ENCODE results near the gene TMED4.

TMED4 gene

DNA sequence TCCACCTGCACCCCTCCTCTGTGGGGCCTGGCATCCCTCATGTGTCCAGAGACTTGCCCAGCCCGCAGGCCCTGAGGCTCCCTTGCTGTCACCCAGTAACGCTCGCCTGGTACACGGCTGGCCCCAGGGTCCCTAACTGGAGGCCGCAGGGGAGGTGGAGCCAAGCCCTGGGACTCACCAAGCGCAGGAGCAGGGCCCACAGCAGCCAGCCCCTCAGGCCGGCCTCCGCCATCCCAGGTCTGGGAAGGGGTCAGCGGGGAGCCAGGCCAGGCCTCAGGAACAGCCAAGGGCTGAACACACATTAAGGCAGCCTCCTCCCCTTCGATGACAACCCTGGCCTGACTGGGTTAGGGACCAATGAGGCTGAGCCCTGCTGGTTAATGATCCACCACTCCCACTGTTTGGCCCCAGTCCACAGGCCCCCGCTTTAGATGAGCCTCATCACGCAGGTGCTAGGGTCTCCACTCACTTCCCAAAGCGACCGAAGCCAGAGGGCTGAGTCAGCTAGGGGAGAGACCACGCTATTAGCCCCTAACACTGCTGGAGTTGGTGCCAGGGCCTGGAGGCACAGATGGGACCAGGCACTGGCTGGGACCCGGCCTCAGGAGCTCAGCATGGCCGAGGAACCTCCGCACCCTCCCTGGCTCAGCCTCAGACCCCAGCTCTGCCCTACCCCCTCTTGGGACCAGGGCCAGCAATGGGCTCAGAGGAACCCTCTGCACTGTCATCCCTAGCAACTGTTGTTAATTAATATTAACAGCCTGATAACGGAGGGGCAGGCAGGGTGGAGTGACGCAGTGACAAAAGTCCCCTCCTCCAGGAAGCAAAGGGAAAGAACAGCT, 40.8 kb downstream of the TMED4 start, which contains the start of gene NPC1L1:
Gene NPC1L1 (minus strand): TSS at position 303 of the 842 bp plus-strand sequence. CDS start 71 bp downstream, at position 232.
- H3K4me3 Mint-ChIP-seq, result no peak within 1 kb of the TSS
- H3K27me3 Mint-ChIP-seq, result no peaks in the 10 kb centered on the region
- no peak for ATAC-seq
- H3K9me3 Mint-ChIP-seq, result no peaks in the 10 kb centered on the region
- no peaks in the 10 kb centered on the region for H3K4me1 Mint-ChIP-seq
- DNase-seq, result no peak
- no peak within 1 kb of the TSS for H3K27ac Mint-ChIP-seq

- ATAC-seq (no peak), DNase-seq (no peak)
- H3K27me3 Mint-ChIP-seq, result no peaks in the 10 kb centered on the region
- no peaks in the 10 kb centered on the region for H3K9me3 Mint-ChIP-seq
- no peak overlapping the region for H3K27ac Mint-ChIP-seq
- H3K4me3 Mint-ChIP-seq, result no peak overlapping the region
- no peaks in the 10 kb centered on the region for H3K4me1 Mint-ChIP-seq
Observed at GRCh38 chr7:44540592-44541027, 41.4 kb downstream of the TMED4 start.

GRCh38 chr7:44539669-44540506, 42.1 kb downstream of the TMED4 start:
- DNase-seq (no peak), ATAC-seq (no peak)
- no peaks in the 10 kb centered on the region for H3K4me1 Mint-ChIP-seq
- no peak overlapping the region for H3K4me3 Mint-ChIP-seq
- H3K9me3 Mint-ChIP-seq, result no peaks in the 10 kb centered on the region
- no peak overlapping the region for H3K27ac Mint-ChIP-seq
- H3K27me3 Mint-ChIP-seq, result no peaks in the 10 kb centered on the region

- no peak overlapping the region for H3K27ac Mint-ChIP-seq
- ATAC-seq (no peak), DNase-seq (no peak)
- no peaks in the 10 kb centered on the region for H3K4me1 Mint-ChIP-seq
- H3K4me3 Mint-ChIP-seq, result no peak overlapping the region
- no peaks in the 10 kb centered on the region for H3K27me3 Mint-ChIP-seq
- H3K9me3 Mint-ChIP-seq, result no peaks in the 10 kb centered on the region
Observed at GRCh38 chr7:44538798-44539668, 43.0 kb downstream of the TMED4 start.

GRCh38 chr7:44538093-44538797, 43.8 kb downstream of the TMED4 start:
- Mint-ChIP-seq H3K4me1 (no peaks in the 10 kb centered on the region), H3K9me3 (no peaks in the 10 kb centered on the region), H3K4me3 (no peak overlapping the region), H3K27ac (no peak overlapping the region), H3K27me3 (no peaks in the 10 kb centered on the region)
- DNase-seq (no peak), ATAC-seq (no peak)

- no peaks in the 10 kb centered on the region for H3K27me3 Mint-ChIP-seq
- peak overlapping the region in 1 of 2 donors; percentile 20 for H3K27ac Mint-ChIP-seq
- H3K4me1 Mint-ChIP-seq, result no peaks in the 10 kb centered on the region
- DNase-seq, result no peak
- no peak for ATAC-seq
- no peak overlapping the region for H3K4me3 Mint-ChIP-seq
- no peaks in the 10 kb centered on the region for H3K9me3 Mint-ChIP-seq
Observed at GRCh38 chr7:44537442-44537841, 44.6 kb downstream of the TMED4 start.

- H3K4me1 Mint-ChIP-seq, result peaks cover 4% of the 10 kb centered on the region
- no peak overlapping the region for H3K27ac Mint-ChIP-seq
- DNase-seq, result no peak
- H3K27me3 Mint-ChIP-seq, result no peaks in the 10 kb centered on the region
- H3K9me3 Mint-ChIP-seq, result no peaks in the 10 kb centered on the region
- no peak for ATAC-seq
- no peak overlapping the region for H3K4me3 Mint-ChIP-seq
Observed at GRCh38 chr7:44536090-44536489, 45.9 kb downstream of the TMED4 start.

DNA sequence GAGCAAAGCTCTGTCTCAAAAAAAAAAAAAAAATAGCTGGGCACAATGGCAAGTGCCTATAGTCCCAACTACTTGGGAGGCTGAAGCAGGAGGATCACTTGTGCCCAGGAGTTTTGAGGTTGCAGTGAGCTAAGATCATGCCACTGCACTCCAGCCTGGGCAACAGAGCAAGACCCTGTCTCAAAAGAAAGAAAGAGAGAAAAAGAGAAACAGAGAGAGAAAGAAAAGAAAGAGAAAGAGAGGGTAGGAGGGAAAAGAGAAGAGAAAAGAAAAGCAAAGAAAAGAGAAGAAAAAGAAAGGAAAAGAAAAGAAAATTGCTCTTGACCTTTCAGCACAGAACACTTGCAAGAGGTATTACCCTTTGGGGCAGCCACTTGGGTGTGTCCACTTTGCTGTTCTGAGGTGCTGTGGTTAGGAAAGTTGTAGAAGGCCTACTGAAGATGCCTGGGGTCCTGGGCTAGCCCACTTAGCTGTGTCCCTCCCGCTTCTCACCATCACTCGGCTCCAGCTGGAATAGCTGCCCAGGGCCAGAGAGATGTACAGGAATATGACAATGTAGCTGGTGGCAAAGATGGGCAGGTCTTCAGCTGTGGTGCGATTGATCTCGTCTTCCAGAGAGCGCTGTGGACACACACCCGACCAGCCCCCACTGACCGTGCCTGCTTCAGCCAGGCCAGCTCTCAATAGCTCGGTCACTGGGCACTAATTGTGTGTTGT, 46.5 kb downstream of the TMED4 start:
- H3K9me3 Mint-ChIP-seq, result no peaks in the 10 kb centered on the region
- H3K4me3 Mint-ChIP-seq, result no peak overlapping the region
- no peaks in the 10 kb centered on the region for H3K27me3 Mint-ChIP-seq
- H3K27ac Mint-ChIP-seq, result no peak overlapping the region
- no peak for DNase-seq
- peaks cover 9% of the 10 kb centered on the region for H3K4me1 Mint-ChIP-seq
- no peak for ATAC-seq

GRCh38 chr7:44534501-44534900, 47.5 kb downstream of the TMED4 start:
- no peaks in the 10 kb centered on the region for H3K9me3 Mint-ChIP-seq
- H3K27me3 Mint-ChIP-seq, result no peaks in the 10 kb centered on the region
- peak; percentile 51 to 54 for DNase-seq
- peaks cover 9% of the 10 kb centered on the region for H3K4me1 Mint-ChIP-seq
- H3K4me3 Mint-ChIP-seq, result no peak overlapping the region
- ATAC-seq, result peak; percentile 84
- H3K27ac Mint-ChIP-seq, result no peak overlapping the region

- Mint-ChIP-seq H3K27me3 (no peaks in the 10 kb centered on the region), H3K4me1 (peaks cover 9% of the 10 kb centered on the region), H3K27ac (no peak overlapping the region), H3K9me3 (no peaks in the 10 kb centered on the region), H3K4me3 (no peak overlapping the region)
- no peak for DNase-seq
- ATAC-seq, result no peak
Observed at GRCh38 chr7:44534087-44534486, 47.9 kb downstream of the TMED4 start.

DNA sequence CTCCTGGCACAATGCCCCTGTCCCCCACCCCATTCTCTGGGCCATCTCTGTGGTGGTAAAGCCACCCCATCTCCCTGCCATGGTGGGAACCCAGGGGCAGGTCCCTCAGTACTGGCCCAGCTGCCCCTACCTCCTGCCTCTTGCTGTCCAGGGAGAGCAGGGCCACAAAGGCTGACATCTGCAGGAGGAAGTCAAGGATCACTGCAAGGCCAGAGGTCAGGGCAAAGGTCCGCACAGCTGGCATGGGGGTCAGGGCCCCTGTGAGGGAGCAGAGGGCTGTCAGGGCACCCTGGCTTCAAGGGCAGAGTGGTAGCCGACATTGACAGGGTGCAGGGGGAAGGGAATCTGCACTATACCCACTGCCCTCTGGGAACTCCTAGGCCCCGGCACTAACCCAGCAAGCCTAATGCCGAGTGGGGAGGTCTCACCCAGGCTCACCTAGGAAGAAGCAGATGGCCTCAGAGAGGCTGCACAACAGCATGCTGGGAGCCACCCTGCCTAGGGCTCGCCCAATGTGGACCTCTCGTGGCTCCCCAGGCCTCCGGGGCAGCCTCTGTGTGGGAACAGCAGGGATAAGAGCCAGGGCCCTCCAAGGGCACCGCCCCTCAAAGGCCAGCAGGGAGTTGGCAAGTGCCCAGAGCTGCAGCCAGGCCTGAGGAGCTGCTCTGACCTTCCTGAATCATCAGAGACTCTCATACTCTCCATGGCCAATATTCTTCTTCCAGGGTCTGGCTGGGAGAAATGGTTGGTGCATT, 48.6 kb downstream of the TMED4 start:
- Mint-ChIP-seq H3K4me1 (peaks cover 9% of the 10 kb centered on the region), H3K27me3 (no peaks in the 10 kb centered on the region), H3K4me3 (no peak overlapping the region), H3K27ac (no peak overlapping the region), H3K9me3 (no peaks in the 10 kb centered on the region)
- no peak for ATAC-seq
- no peak for DNase-seq

DNA sequence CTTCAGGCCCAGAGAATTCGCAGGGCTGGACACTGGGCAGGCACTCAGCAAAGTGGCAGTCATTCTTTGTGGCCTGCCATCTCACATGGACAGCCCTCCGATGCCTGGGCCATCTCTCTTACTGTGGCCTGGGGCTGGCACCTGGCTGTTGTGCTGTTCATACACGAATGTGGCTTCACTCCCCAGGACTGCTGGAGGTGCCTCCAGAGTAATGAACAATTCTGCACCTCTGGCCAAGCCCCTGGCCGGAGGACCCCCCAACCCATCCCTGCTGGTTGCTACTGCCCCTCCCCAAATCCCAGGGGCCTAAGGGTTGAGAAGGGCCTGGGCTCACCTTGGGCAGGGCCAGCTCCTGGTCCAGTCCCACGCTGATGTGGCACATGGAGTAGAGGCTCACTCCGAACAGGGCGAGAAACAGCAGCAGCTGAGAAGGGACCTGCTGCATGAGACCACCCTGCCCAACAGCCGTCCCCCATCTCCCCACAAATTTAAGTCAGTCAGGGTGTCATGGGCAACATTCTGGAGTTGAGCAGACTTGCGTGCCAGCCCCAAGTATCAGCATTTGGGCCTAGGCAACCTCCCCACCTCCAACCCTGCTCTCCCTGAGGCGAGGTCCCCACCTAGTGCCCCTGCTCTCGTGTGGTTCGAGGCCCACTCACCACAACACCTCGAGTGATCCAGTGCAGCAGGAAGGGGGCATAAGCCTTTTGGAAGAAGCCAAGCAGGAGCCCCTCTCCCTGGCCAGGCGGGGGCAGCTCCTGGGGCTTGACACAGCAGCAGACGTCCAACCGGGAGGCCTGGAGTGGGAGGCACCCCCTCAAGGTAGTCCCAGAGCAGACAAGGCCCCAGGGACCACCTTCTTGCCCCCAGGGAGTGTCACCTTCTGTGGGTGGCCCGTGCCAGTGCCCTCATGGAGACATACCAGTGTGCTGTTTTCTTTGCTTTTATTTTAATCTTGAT, 50.3 kb downstream of the TMED4 start:
- H3K4me3 Mint-ChIP-seq, result no peak overlapping the region
- no peak overlapping the region for H3K27ac Mint-ChIP-seq
- ATAC-seq, result no peak
- peaks cover 9% of the 10 kb centered on the region for H3K4me1 Mint-ChIP-seq
- DNase-seq, result no peak
- H3K9me3 Mint-ChIP-seq, result no peaks in the 10 kb centered on the region
- H3K27me3 Mint-ChIP-seq, result no peaks in the 10 kb centered on the region

GRCh38 chr7:44530990-44531389, 51.0 kb downstream of the TMED4 start:
- Mint-ChIP-seq H3K4me1 (peaks cover 9% of the 10 kb centered on the region), H3K9me3 (no peaks in the 10 kb centered on the region), H3K4me3 (no peak overlapping the region), H3K27ac (no peak overlapping the region), H3K27me3 (no peaks in the 10 kb centered on the region)
- ATAC-seq (no peak), DNase-seq (no peak)

Data from stimulated activated naive CD8-positive, alpha-beta T cell treated with anti-CD3 and anti-CD28 coated beads, Interleukin-15, amount 100 ng/mL, for 72 hours (primary cell).